ENCODE results near the gene RFX2. TPM values are rescaled to one million over a fixed set of nuclear protein-coding genes. Genes with fewer than 3 reads are reported as not detected.
A peak's percentile ranks its signal among the peaks of the same experiment; 100 is the strongest.

Gene RFX2
- total RNA-seq, 4 donors from 2014 or later: 25.5 to 49.9 (median 32.8) TPM

GRCh38 chr19:6059396-6059947 is 50.8 kb downstream of the RFX2 start:
- TF ChIP-seq CTCF (IDR thresholded peaks at IDR 0.05) (no peak), POLR2AphosphoS5 (IDR thresholded peaks at IDR 0.05) (no peak), EP300 (IDR thresholded peaks at IDR 0.05) (no peak), POLR2A (IDR thresholded peaks at IDR 0.05; ENCODE audit: low read depth) (no peak)
- H3K4me3 ChIP-seq: peak overlapping the region in 2 of 4 donors; percentile 29 to 51
- no peak for DNase-seq (ENCODE audit: extremely low spot score)
- no peaks in the 10 kb centered on the region for H3K27me3 ChIP-seq
- no peaks in the 10 kb centered on the region for H3K36me3 ChIP-seq
- H3K4me1 ChIP-seq: peaks cover 79 to 100% (median 96%) of the 10 kb centered on the region in 4 donors
- intact Hi-C loops (cut with DNase I): no loop called here
- no peaks in the 10 kb centered on the region for H3K9me3 ChIP-seq
- WGBS: 66% methylated on average over 6 of the region's 6 CpGs
- H3K27ac ChIP-seq (replicated peaks in 1 of 4): peak overlapping the region; percentile 92 to 94 (median 94)

DNA sequence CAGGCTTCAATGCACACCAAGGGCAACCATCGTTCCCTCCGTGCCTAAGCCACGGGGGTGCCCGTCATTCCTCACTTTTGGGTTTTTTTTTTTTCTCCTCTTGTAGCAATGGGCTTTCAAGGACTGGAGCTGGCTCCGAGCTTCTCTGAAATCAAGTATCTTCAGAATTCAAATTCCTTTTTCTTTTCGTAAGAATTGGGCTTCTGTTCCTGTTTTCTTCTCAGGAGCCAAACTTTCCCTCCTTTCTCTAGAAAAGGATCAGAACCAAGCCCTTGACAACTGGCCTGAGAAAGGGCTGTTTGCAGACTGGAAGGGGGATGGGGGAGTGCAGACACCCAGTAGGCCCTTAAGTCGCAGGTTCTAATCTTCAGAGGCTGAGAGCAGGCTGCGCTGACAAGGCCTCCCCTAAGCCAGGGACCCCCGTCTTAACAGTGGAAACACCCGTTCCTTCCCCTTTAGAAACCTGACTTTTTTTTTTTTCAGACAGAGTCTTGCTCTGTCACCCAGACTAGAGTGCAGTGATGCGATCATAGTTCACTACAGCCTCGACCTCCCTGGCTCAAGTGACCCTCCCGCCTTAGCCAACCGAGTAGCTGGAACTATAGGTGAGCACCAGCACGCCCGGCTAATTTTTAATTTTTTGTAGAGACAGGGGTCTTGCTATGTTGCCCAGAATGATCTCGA is 51.6 kb downstream of the RFX2 start:
- Histone ChIP-seq H3K36me3 (no peaks in the 10 kb centered on the region), H3K4me3 (peak overlapping the region in 1 of 4 donors; percentile 11), H3K27ac (replicated peaks in 1 of 4) (peak overlapping the region; percentile 92 to 94 (median 94)), H3K9me3 (no peaks in the 10 kb centered on the region), H3K4me1 (peaks cover 71 to 95% (median 88%) of the 10 kb centered on the region in 4 donors), H3K27me3 (no peaks in the 10 kb centered on the region)
- peak; percentile 60 for DNase-seq (ENCODE audit: extremely low spot score)
- 59% methylated on average over 17 of the region's 17 CpGs for WGBS
- TF ChIP-seq CTCF (IDR thresholded peaks at IDR 0.05) (no peak), POLR2AphosphoS5 (IDR thresholded peaks at IDR 0.05) (no peak), EP300 (IDR thresholded peaks at IDR 0.05) (no peak), POLR2A (IDR thresholded peaks at IDR 0.05; ENCODE audit: low read depth) (no peak)
- intact Hi-C loops (cut with DNase I): no loop called here

- 47% methylated on average over 12 of the region's 14 CpGs for WGBS
- peak overlapping the region; percentile 92 to 94 (median 94) for H3K27ac ChIP-seq (replicated peaks in 1 of 4)
- no peaks in the 10 kb centered on the region for H3K36me3 ChIP-seq
- peak; percentile 86 for DNase-seq (ENCODE audit: extremely low spot score)
- H3K27me3 ChIP-seq: no peaks in the 10 kb centered on the region
- intact Hi-C loops (cut with DNase I): loop anchor here (2.0 kb wide), 1 partner anchor 51 kb away; no protein-coding TSS in a partner anchor
- H3K9me3 ChIP-seq: no peaks in the 10 kb centered on the region
- peak overlapping the region in 3 of 4 donors; percentile 0 to 38 (median 37) for H3K4me3 ChIP-seq
- TF ChIP-seq POLR2A (IDR thresholded peaks at IDR 0.05; ENCODE audit: low read depth) (peak; percentile 24), EP300 (IDR thresholded peaks at IDR 0.05) (no peak), POLR2AphosphoS5 (IDR thresholded peaks at IDR 0.05) (peak; percentile 66 to 88), CTCF (IDR thresholded peaks at IDR 0.05) (peak in 2 of 3 experiments; percentile 33 to 43)
- peaks cover 63 to 95% (median 86%) of the 10 kb centered on the region in 4 donors for H3K4me1 ChIP-seq
Observed at GRCh38 chr19:6057651-6058517, 52.4 kb downstream of the RFX2 start.

DNA sequence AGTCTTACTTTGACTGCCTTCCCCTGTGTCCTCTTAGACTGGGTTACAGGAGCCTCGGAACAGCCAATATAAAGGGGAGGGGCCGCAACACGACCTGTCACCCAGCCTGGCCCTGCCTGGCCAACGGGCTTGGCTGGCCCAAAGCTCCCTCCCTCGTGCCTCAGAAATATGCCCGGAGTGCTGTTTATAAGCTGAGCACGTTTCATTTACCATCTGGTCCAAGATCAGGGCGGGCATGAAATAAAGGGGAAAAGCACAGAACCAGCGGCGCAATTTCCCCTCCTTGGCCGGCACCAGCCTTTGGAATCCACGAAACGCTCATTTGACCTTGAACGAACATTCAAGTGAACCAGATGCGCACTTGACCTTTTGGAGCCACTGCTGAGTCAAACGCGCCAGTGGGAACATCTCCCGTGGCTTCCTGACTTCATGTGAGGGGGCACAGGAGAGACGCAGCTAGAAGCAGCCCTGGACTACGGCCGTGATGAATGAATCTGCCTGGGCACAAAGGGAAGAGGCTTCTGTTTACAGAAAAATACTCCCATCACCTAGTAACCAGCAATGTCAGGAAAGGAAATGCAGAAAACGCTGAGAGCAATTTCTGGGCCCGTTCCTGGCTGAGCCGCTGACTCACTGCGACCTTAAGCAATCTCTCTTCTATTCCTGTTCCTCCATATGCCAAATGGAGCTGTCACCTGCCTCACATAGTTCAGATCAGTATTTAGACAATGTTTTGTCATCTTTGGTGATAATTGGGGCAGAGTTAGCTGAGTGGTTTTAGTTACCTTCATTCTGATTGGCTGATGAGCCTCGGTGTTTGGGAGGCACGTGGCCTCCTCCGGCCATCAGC is 53.3 kb downstream of the RFX2 start:
- TF ChIP-seq POLR2AphosphoS5 (IDR thresholded peaks at IDR 0.05) (peak; percentile 81 to 92), EP300 (IDR thresholded peaks at IDR 0.05) (peak; percentile 48), POLR2A (IDR thresholded peaks at IDR 0.05; ENCODE audit: low read depth) (no peak), CTCF (IDR thresholded peaks at IDR 0.05) (no peak)
- Histone ChIP-seq H3K27me3 (no peaks in the 10 kb centered on the region), H3K27ac (replicated peaks in 1 of 4) (peak overlapping the region; percentile 92 to 94 (median 94)), H3K36me3 (no peaks in the 10 kb centered on the region), H3K4me1 (peaks cover 55 to 95% (median 84%) of the 10 kb centered on the region in 4 donors), H3K4me3 (peak overlapping the region; percentile 37 to 42 (median 38)), H3K9me3 (no peaks in the 10 kb centered on the region)
- peak; percentile 98 for DNase-seq (ENCODE audit: extremely low spot score)
- 5% methylated on average over 16 of the region's 28 CpGs for WGBS
- intact Hi-C loops (cut with DNase I): loop anchor here (2.0 kb wide), 1 partner anchor 52 kb away; no protein-coding TSS in a partner anchor
